Renal pelvis (tissue), 3 donors: ENCODE results near the gene KRTAP13-3. TPM values are rescaled to one million over a fixed set of nuclear protein-coding genes. Genes with fewer than 3 reads are reported as not detected.

ENCODE experiments used
- polyA plus RNA-seq, 3 donors: library from polyadenylated mRNA; unstranded; fragments of 120-200 nt; gene quantifications; one replicate each; pipeline ENCODE4 v1.2.1, GENCODE V29; 2013; ENCODE audit not compliant: insufficient read length in 3 of 3

Gene KRTAP13-3
- polyA plus RNA-seq, 3 donors: not detected

Other genes with a start within 250 kb of the KRTAP13-3 start
- gene CLDN8, start 209.8 kb downstream of the KRTAP13-3 start, polyA plus RNA-seq: 10 to 100 TPM; 54.3 to 70.9 (median 56.5) TPM
- not detected for gene KRTAP24-1, start 143.0 kb downstream of the KRTAP13-3 start, polyA plus RNA-seq
- not detected for gene KRTAP25-1, start 136.4 kb downstream of the KRTAP13-3 start, polyA plus RNA-seq
- not detected for gene KRTAP26-1, start 105.6 kb downstream of the KRTAP13-3 start, polyA plus RNA-seq
- gene KRTAP27-1, start 88.2 kb downstream of the KRTAP13-3 start, polyA plus RNA-seq: not detected
- not detected for gene KRTAP23-1, start 77.3 kb downstream of the KRTAP13-3 start, polyA plus RNA-seq
- gene KRTAP13-2, start 53.7 kb downstream of the KRTAP13-3 start, polyA plus RNA-seq: not detected
- not detected for gene KRTAP13-1, start 29.9 kb downstream of the KRTAP13-3 start, polyA plus RNA-seq
- gene KRTAP13-4, start 4.3 kb upstream of the KRTAP13-3 start, polyA plus RNA-seq: not detected
- not detected for gene KRTAP15-1, start 14.3 kb upstream of the KRTAP13-3 start, polyA plus RNA-seq
- not detected for gene KRTAP19-1, start 54.4 kb upstream of the KRTAP13-3 start, polyA plus RNA-seq
- not detected for gene KRTAP19-2, start 61.5 kb upstream of the KRTAP13-3 start, polyA plus RNA-seq
- not detected for gene KRTAP19-3, start 66.1 kb upstream of the KRTAP13-3 start, polyA plus RNA-seq
- gene KRTAP19-4, start 71.2 kb upstream of the KRTAP13-3 start, polyA plus RNA-seq: not detected
- gene KRTAP19-5, start 76.2 kb upstream of the KRTAP13-3 start, polyA plus RNA-seq: not detected
- not detected for gene KRTAP19-6, start 115.9 kb upstream of the KRTAP13-3 start, polyA plus RNA-seq
- gene KRTAP19-7, start 135.4 kb upstream of the KRTAP13-3 start, polyA plus RNA-seq: not detected
- gene KRTAP22-2, start 164.5 kb upstream of the KRTAP13-3 start, polyA plus RNA-seq: not detected
- gene KRTAP6-3, start 166.5 kb upstream of the KRTAP13-3 start, polyA plus RNA-seq: not detected
- not detected for gene KRTAP6-2, start 173.0 kb upstream of the KRTAP13-3 start, polyA plus RNA-seq
- gene KRTAP22-1, start 175.2 kb upstream of the KRTAP13-3 start, polyA plus RNA-seq: not detected
- gene KRTAP6-1, start 188.0 kb upstream of the KRTAP13-3 start, polyA plus RNA-seq: not detected
- not detected for gene KRTAP20-1, start 190.5 kb upstream of the KRTAP13-3 start, polyA plus RNA-seq
- gene KRTAP20-4, start 194.7 kb upstream of the KRTAP13-3 start, polyA plus RNA-seq: not detected
- not detected for gene KRTAP20-2, start 209.3 kb upstream of the KRTAP13-3 start, polyA plus RNA-seq
- not detected for gene KRTAP20-3, start 216.9 kb upstream of the KRTAP13-3 start, polyA plus RNA-seq